ENCODE data around the gene TUT7. TPM values are rescaled to one million over a fixed set of nuclear protein-coding genes. Genes with fewer than 3 reads are reported as not detected.

Gene TUT7
- total and polyA plus RNA-seq, 2 of the 4 experiments (the other 2 are of a cell fraction), result 13.3 to 33.3 TPM

- Histone ChIP-seq H2BK5ac (ENCODE audit: low read depth, low read length, poor library complexity, severe bottlenecking) (no peak overlapping the region), H3K14ac (replicated peaks; ENCODE audit: low read depth, low read length) (no peak overlapping the region), H4K91ac (ENCODE audit: insufficient read depth, low read depth, low read length) (no peak overlapping the region), H3K18ac (ENCODE audit: low read depth, low read length) (no peak overlapping the region), H3K4me1 (ENCODE audit: control insufficient read depth, insufficient read depth, low read length) (peaks cover 3% of the 10 kb centered on the region; the same call in 1 of the 2 replicates), H2BK15ac (ENCODE audit: low read depth, low read length) (no peak overlapping the region), H3K9me1 (ENCODE audit: insufficient read depth, low read length) (no peaks in the 10 kb centered on the region), H3K27ac (ENCODE audit: insufficient read depth, low read length) (no peak overlapping the region), H2AFZ (replicated peaks; ENCODE audit: low read length, poor library complexity) (no peak overlapping the region), H3K9me3 (ENCODE audit: control insufficient read depth, insufficient read depth, low read length) (no peaks in the 10 kb centered on the region), H4K20me1 (ENCODE audit: insufficient read depth, low read length) (no peaks in the 10 kb centered on the region), H3K79me1 (ENCODE audit: low read depth in 1 of 2, low read length in 2 of 2) (peaks cover 6 to 15% of the 10 kb centered on the region in 2 experiments), H2AK9ac (replicated peaks; ENCODE audit: low read depth, low read length, poor library complexity) (no peak overlapping the region), H4K8ac (ENCODE audit: low read depth in 2 of 2, low read length in 2 of 2) (no peak overlapping the region), H3K4me2 (ENCODE audit: low read depth, low read length) (no peak overlapping the region), H3K56ac (ENCODE audit: extremely low read depth, insufficient read depth, low read length) (no peak overlapping the region), H2BK120ac (ENCODE audit: low read depth, low read length) (no peak overlapping the region), H3K36me3 (ENCODE audit: control insufficient read depth, insufficient read depth, low read length) (peaks cover 2% of the 10 kb centered on the region; the same call in 1 of the 2 replicates), H2BK20ac (ENCODE audit: low read depth, low read length) (no peak overlapping the region), H3K4ac (ENCODE audit: low read depth, low read length) (no peak overlapping the region), H3K23ac (ENCODE audit: low read depth, low read length) (no peak overlapping the region), H3K27me3 (ENCODE audit: control insufficient read depth, insufficient read depth, low read length) (no peaks in the 10 kb centered on the region), H2AK5ac (ENCODE audit: low read depth, low read length) (no peak overlapping the region), H3K9ac (ENCODE audit: low read depth, low read length) (no peak overlapping the region), H3K4me3 (ENCODE audit: insufficient read depth, low read depth, low read length) (no peak overlapping the region), H4K5ac (ENCODE audit: low read depth, low read length) (no peak overlapping the region)
- intact Hi-C loops (cut with micrococcal nuclease), result no loop called here
- DNase-seq, result no peak
- ChIA-PET CTCF (interaction anchor here (1.5 kb wide), 1 partner anchor 57 kb away, joined by 3 read pairs; no protein-coding TSS in a partner anchor), POLR2A (ENCODE audit: unreplicated experiment) (no interaction called here)
- no TSS peak for BruUV-seq (replicated peaks)
- no peak for ATAC-seq (ENCODE audit: low read depth)
- no peak for TF ChIP-seq RFX5 (IDR thresholded peaks at IDR 0.05; ENCODE audit: low read depth, low read length)
- no peak for TF ChIP-seq SMC3 (IDR thresholded peaks at IDR 0.05; ENCODE audit: low read depth, low read length)
- TF ChIP-seq POLR2A (IDR thresholded peaks at IDR 0.05; ENCODE audit: low read depth, low read length), result no peak
- TF ChIP-seq FOS (IDR thresholded peaks at IDR 0.05; ENCODE audit: low read depth, low read length), result no peak
- TF ChIP-seq RCOR1 (IDR thresholded peaks at IDR 0.05; ENCODE audit: insufficient replicate concordance, low read length), result no peak
- no peak for TF ChIP-seq NFE2L2 (IDR thresholded peaks at IDR 0.05; ENCODE audit: low read depth, low read length)
- TF ChIP-seq MAFK (IDR thresholded peaks at IDR 0.05; ENCODE audit: low read depth, low read length), result no peak
- no peak for TF ChIP-seq ELK1 (IDR thresholded peaks at IDR 0.05; ENCODE audit: borderline replicate concordance, low read depth, low read length)
- no peak for TF ChIP-seq RAD21 (IDR thresholded peaks at IDR 0.05; ENCODE audit: low read length)
- no peak for TF ChIP-seq CEBPB (IDR thresholded peaks at IDR 0.05; ENCODE audit: low read depth, low read length)
- no peak for TF ChIP-seq MXI1 (IDR thresholded peaks at IDR 0.05; ENCODE audit: borderline replicate concordance, low read depth, low read length)
- dilution Hi-C loops (cut with HindIII; ENCODE audit: low sequenced_read_pairs, unreplicated experiment), result no loop called here
- in situ Hi-C loops (cut with MboI; ENCODE audit: low sequenced_read_pairs), result no loop called here
- no CpG with 5 or more reads among the region's 5 CpGs for WGBS, 2 experiments (ENCODE audit: extremely low coverage in 2 of 2, insufficient read length in 1 of 2)
These were observed 3.0 kb upstream of the TUT7 start for GRCh38 chr9:86356871-86357866.
